ENCODE results near the gene NMT1. TPM values are rescaled to one million over a fixed set of nuclear protein-coding genes. Genes with fewer than 3 reads are reported as not detected.

Gene NMT1
- total and polyA plus RNA-seq, 5 donors from 2014 or later: 34.6 to 87.2 (median 59.2) TPM

- Histone ChIP-seq H3K36me3 (ENCODE audit: control insufficient read depth, insufficient read depth, low read length) (no peaks in the 10 kb centered on the region), H3K27me3 (ENCODE audit: control insufficient read depth, insufficient read depth, low read length) (no peaks in the 10 kb centered on the region), H3K9me3 (ENCODE audit: control insufficient read depth in 2 of 2, low read length in 2 of 2) (no peaks in the 10 kb centered on the region), H3K4me3 (ENCODE audit: low read depth, low read length) (no peak overlapping the region), H3K4me1 (ENCODE audit: control insufficient read depth, insufficient read depth, low read length, poor library complexity, severe bottlenecking) (no peaks in the 10 kb centered on the region), H3K27ac (ENCODE audit: insufficient read depth, low read length, poor library complexity, severe bottlenecking) (no peak overlapping the region)
- H3K4me1 Mint-ChIP-seq: no peaks in the 10 kb centered on the region
- no peak for ATAC-seq (ENCODE audit: low read depth in 2 of 2)
- no peak overlapping the region for H3K27ac Mint-ChIP-seq
- H3K36me3 Mint-ChIP-seq: no peaks in the 10 kb centered on the region
- no peaks in the 10 kb centered on the region for H3K27me3 Mint-ChIP-seq
- no peak overlapping the region for H3K4me3 Mint-ChIP-seq
- DNase-seq: no peak
- H3K9me3 Mint-ChIP-seq: no peaks in the 10 kb centered on the region
Observed at GRCh38 chr17:45115015-45115625, 54.0 kb downstream of the NMT1 start.

GRCh38 chr17:45115871-45116270 is 54.8 kb downstream of the NMT1 start:
- Histone ChIP-seq H3K27ac (ENCODE audit: insufficient read depth, low read length, poor library complexity, severe bottlenecking) (no peak overlapping the region), H3K4me3 (ENCODE audit: low read depth, low read length) (no peak overlapping the region), H3K4me1 (ENCODE audit: control insufficient read depth, insufficient read depth, low read length, poor library complexity, severe bottlenecking) (no peaks in the 10 kb centered on the region), H3K27me3 (ENCODE audit: control insufficient read depth, insufficient read depth, low read length) (no peaks in the 10 kb centered on the region), H3K9me3 (ENCODE audit: control insufficient read depth in 2 of 2, low read length in 2 of 2) (no peaks in the 10 kb centered on the region), H3K36me3 (ENCODE audit: control insufficient read depth, insufficient read depth, low read length) (no peaks in the 10 kb centered on the region)
- no peak for DNase-seq
- peak overlapping the region in 1 of 3 donors; percentile 82 for H3K27ac Mint-ChIP-seq
- no peaks in the 10 kb centered on the region for H3K36me3 Mint-ChIP-seq
- H3K4me1 Mint-ChIP-seq: no peaks in the 10 kb centered on the region
- no peak overlapping the region for H3K4me3 Mint-ChIP-seq
- H3K9me3 Mint-ChIP-seq: no peaks in the 10 kb centered on the region
- no peak for ATAC-seq (ENCODE audit: low read depth in 2 of 2)
- H3K27me3 Mint-ChIP-seq: no peaks in the 10 kb centered on the region

DNA sequence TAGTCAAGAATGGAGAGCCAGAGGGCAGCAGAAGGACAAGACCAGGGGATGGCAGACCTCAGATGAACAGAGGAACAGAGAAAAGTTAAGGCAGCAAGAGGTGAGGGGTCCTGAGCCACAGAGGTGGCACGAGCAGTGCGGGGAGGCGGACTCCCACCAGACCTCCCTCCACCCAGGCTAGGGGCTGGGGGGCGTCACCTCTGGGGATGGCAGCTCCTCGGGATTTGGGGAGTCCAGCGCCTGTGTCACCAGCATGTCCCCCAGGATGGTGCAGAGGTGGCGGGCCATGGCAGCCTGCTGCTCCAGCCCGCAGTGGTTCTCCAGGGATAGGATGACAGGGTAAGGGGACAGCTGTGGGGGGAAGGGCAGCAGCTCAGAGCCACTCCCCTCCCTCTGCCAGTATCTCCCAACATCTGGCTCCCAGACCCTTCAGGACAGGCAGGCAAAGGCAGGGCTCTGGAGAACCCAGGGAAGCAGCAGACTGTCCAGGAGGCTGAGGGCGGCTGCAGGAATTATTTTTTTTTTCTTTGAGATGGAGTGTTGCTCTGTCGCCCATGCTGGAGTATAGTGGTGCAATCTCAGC is 55.4 kb downstream of the NMT1 start:
- Mint-ChIP-seq H3K9me3 (no peaks in the 10 kb centered on the region), H3K36me3 (no peaks in the 10 kb centered on the region), H3K4me1 (no peaks in the 10 kb centered on the region), H3K27me3 (no peaks in the 10 kb centered on the region), H3K27ac (no peak overlapping the region), H3K4me3 (no peak overlapping the region)
- ATAC-seq (ENCODE audit: low read depth in 2 of 2) (no peak), DNase-seq (no peak)
- Histone ChIP-seq H3K36me3 (ENCODE audit: control insufficient read depth, insufficient read depth, low read length) (no peaks in the 10 kb centered on the region), H3K4me3 (ENCODE audit: low read depth, low read length) (no peak overlapping the region), H3K27ac (ENCODE audit: insufficient read depth, low read length, poor library complexity, severe bottlenecking) (no peak overlapping the region), H3K9me3 (ENCODE audit: control insufficient read depth in 2 of 2, low read length in 2 of 2) (no peaks in the 10 kb centered on the region), H3K27me3 (ENCODE audit: control insufficient read depth, insufficient read depth, low read length) (no peaks in the 10 kb centered on the region), H3K4me1 (ENCODE audit: control insufficient read depth, insufficient read depth, low read length, poor library complexity, severe bottlenecking) (no peaks in the 10 kb centered on the region)

- DNase-seq (no peak), ATAC-seq (ENCODE audit: low read depth in 2 of 2) (no peak)
- no peak overlapping the region for H3K4me3 ChIP-seq (ENCODE audit: low read depth, low read length)
- peaks cover 0 to 2% (median 0%) of the 10 kb centered on the region in 4 donors for H3K4me1 Mint-ChIP-seq
- no peak overlapping the region for H3K4me3 Mint-ChIP-seq
- H3K27ac Mint-ChIP-seq: peak overlapping the region in 1 of 3 donors; percentile 29
- no peak overlapping the region for H3K27ac ChIP-seq (ENCODE audit: insufficient read depth, low read length, poor library complexity, severe bottlenecking)
- no peaks in the 10 kb centered on the region for H3K36me3 ChIP-seq (ENCODE audit: control insufficient read depth, insufficient read depth, low read length)
- H3K9me3 Mint-ChIP-seq: no peaks in the 10 kb centered on the region
- H3K4me1 ChIP-seq (ENCODE audit: control insufficient read depth, insufficient read depth, low read length, poor library complexity, severe bottlenecking): no peaks in the 10 kb centered on the region
- H3K27me3 ChIP-seq (ENCODE audit: control insufficient read depth, insufficient read depth, low read length): no peaks in the 10 kb centered on the region
- H3K27me3 Mint-ChIP-seq: no peaks in the 10 kb centered on the region
- H3K36me3 Mint-ChIP-seq: no peaks in the 10 kb centered on the region
- H3K9me3 ChIP-seq (ENCODE audit: control insufficient read depth in 2 of 2, low read length in 2 of 2): no peaks in the 10 kb centered on the region
Observed at GRCh38 chr17:45117334-45117733, 56.2 kb downstream of the NMT1 start.

DNA sequence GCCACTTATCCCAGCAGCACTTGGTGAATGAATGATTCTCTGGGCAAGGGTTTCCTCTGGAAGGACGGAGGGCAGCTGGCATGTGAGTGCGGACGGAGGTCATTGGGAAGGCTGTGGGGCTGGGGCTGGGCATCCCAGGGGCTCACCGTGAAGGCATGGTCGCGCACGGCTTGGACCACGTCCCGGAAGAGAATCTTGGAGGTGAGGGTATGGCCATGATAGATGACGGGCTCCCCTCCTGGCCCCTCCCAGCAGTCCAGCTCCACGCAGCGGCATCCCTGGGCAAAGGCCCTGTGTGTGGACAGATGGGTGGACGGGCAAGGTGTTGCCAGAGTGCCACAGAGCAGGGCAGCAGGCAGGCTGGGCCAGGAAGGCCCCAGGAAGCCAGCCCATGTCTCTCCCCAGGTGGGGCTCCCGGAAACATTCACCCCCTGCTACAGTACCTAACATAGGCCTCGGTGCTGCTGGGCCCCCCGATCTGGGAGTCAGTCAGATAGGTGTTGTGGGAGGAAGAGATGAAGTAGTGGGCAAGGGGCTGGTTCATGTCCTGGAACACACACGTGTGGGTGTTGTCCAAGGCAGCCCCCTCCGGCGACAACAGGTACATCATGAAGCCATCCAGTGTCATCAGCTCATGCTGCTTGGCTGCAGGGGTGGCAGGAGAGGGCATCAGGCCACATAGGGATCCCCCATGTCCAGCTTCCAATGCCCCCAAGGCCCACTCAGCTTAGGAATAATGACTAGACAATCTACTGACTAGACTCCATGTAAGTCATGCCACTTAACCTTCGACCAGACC is 56.9 kb downstream of the NMT1 start:
- DNase-seq (no peak), ATAC-seq (ENCODE audit: low read depth in 2 of 2) (peak in 1 of 2 donors; percentile 13)
- Histone ChIP-seq H3K27ac (ENCODE audit: insufficient read depth, low read length, poor library complexity, severe bottlenecking) (no peak overlapping the region), H3K9me3 (ENCODE audit: control insufficient read depth in 2 of 2, low read length in 2 of 2) (no peaks in the 10 kb centered on the region), H3K36me3 (ENCODE audit: control insufficient read depth, insufficient read depth, low read length) (no peaks in the 10 kb centered on the region), H3K4me3 (ENCODE audit: low read depth, low read length) (no peak overlapping the region), H3K4me1 (ENCODE audit: control insufficient read depth, insufficient read depth, low read length, poor library complexity, severe bottlenecking) (no peaks in the 10 kb centered on the region), H3K27me3 (ENCODE audit: control insufficient read depth, insufficient read depth, low read length) (no peaks in the 10 kb centered on the region)
- no peak overlapping the region for H3K4me3 Mint-ChIP-seq
- no peaks in the 10 kb centered on the region for H3K36me3 Mint-ChIP-seq
- H3K27me3 Mint-ChIP-seq: peaks cover 3% of the 10 kb centered on the region
- peaks cover 0 to 3% (median under 1%) of the 10 kb centered on the region in 4 donors for H3K4me1 Mint-ChIP-seq
- H3K27ac Mint-ChIP-seq: peak overlapping the region in 1 of 3 donors; percentile 29
- no peaks in the 10 kb centered on the region for H3K9me3 Mint-ChIP-seq

DNA sequence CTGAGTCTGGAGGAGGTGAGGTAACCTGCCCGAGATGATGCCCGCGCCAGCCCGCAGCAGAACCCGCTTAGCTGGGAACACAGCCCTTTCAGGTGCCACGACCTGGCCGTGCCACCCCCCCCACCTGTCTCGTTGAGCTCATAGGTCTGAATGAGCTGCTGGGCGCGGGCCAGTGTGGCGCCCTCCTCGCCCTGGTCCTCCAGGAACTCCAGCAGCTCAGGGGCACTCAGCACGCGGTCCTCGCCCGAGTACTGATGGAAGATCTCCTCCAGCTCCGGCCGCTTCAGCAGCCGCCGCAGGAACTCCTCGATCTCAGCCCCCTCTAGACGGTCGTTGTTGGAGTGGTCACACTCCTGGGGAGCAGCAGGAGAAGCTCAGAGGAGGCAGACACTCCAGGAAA is 57.6 kb downstream of the NMT1 start:
- no peaks in the 10 kb centered on the region for H3K27me3 ChIP-seq (ENCODE audit: control insufficient read depth, insufficient read depth, low read length)
- no peaks in the 10 kb centered on the region for H3K36me3 Mint-ChIP-seq
- ATAC-seq (ENCODE audit: low read depth in 2 of 2): no peak

GRCh38 chr17:45119964-45120363 is 58.8 kb downstream of the NMT1 start:
- Histone ChIP-seq H3K9me3 (ENCODE audit: control insufficient read depth in 2 of 2, low read length in 2 of 2) (no peaks in the 10 kb centered on the region), H3K4me3 (ENCODE audit: low read depth, low read length) (no peak overlapping the region), H3K27me3 (ENCODE audit: control insufficient read depth, insufficient read depth, low read length) (no peaks in the 10 kb centered on the region), H3K27ac (ENCODE audit: insufficient read depth, low read length, poor library complexity, severe bottlenecking) (no peak overlapping the region), H3K36me3 (ENCODE audit: control insufficient read depth, insufficient read depth, low read length) (no peaks in the 10 kb centered on the region), H3K4me1 (ENCODE audit: control insufficient read depth, insufficient read depth, low read length, poor library complexity, severe bottlenecking) (peaks cover 3% of the 10 kb centered on the region)
- Mint-ChIP-seq H3K4me3 (no peak overlapping the region), H3K9me3 (no peaks in the 10 kb centered on the region), H3K27me3 (peaks cover 6% of the 10 kb centered on the region), H3K4me1 (peaks cover 0 to 7% (median 3%) of the 10 kb centered on the region in 4 donors), H3K36me3 (no peaks in the 10 kb centered on the region), H3K27ac (no peak overlapping the region)
- DNase-seq (no peak), ATAC-seq (ENCODE audit: low read depth in 2 of 2) (no peak)

More for the DNA sequence above, 57.6 kb downstream of the NMT1 start:
- Mint-ChIP-seq H3K27me3 (peaks cover 6% of the 10 kb centered on the region), H3K27ac (no peak overlapping the region), H3K4me3 (no peak overlapping the region), H3K4me1 (peaks cover 0 to 7% (median under 1%) of the 10 kb centered on the region in 4 donors), H3K9me3 (no peaks in the 10 kb centered on the region)
- H3K9me3 ChIP-seq (ENCODE audit: control insufficient read depth in 2 of 2, low read length in 2 of 2): no peaks in the 10 kb centered on the region
- DNase-seq: no peak
- H3K36me3 ChIP-seq (ENCODE audit: control insufficient read depth, insufficient read depth, low read length): no peaks in the 10 kb centered on the region
- no peak overlapping the region for H3K4me3 ChIP-seq (ENCODE audit: low read depth, low read length)
- no peaks in the 10 kb centered on the region for H3K4me1 ChIP-seq (ENCODE audit: control insufficient read depth, insufficient read depth, low read length, poor library complexity, severe bottlenecking)
- H3K27ac ChIP-seq (ENCODE audit: insufficient read depth, low read length, poor library complexity, severe bottlenecking): no peak overlapping the region

All from CD4-positive, CD25-positive, alpha-beta regulatory T cell (primary cell).